GM19099 (cell line): ENCODE data around the gene JAG1.

Experiments
- POLR2A ChIP-seq: IDR thresholded peaks from 3 replicates; pipeline ENCODE4 v1.6.1; 2011; ENCODE audit warnings: low read depth; ENCODE audit not compliant: insufficient read length; ENCODE audit errors: extremely low read depth

Gene JAG1

DNA sequence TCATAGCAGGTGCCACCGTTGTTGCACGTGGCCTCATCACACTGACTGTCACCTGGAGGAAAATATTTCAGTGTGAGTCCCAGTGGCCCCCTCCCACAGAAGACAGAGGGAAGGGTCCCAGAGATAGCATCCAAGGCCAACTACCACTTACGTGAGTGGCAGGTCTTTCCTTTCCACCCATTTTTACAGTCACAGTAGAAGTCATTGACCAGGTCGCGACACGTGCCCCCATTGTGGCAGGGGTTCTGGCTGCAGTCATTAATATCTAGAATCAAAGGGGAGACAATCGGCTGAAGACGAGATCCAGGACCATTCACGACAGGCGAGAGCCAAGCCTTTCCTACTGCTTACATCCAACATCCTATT lies 28.6 kb downstream of the JAG1 start:
- no peak for TF ChIP-seq POLR2A

DNA sequence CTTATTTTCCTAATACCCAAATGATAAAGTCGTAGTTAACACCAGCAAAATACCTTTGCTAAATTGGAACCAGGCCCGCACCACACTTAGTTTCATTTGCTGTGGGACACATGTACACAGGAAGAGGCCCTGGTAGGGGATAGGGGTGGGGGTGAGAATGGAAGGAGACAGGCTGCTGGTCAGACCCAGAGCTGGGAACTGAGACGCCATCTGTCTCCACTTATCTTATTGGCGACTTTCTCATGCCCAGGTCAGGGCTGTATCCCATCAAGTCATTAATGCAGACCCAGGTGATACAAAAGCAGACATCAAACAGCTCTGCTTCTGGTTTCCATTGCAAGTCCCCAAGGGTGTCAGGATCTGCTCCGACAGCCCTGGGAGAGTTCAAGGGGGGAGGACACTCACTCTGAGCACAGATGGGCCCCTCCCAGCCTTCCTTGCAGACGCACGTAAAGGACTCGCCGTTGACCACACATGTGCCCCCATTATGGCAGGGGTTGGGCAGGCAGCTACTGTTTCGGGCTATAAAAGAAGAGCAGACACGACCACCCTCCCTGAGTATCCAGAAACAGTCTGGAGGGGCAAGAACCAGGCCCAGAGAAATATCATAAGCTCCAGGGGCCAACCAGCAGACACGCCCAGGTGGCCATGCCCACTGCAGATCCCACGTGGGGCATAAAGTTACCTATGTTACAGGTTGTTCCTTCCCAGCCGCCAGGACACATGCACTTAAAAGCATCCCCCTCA lies 29.2 kb downstream of the JAG1 start:
- TF ChIP-seq POLR2A, result no peak

DNA sequence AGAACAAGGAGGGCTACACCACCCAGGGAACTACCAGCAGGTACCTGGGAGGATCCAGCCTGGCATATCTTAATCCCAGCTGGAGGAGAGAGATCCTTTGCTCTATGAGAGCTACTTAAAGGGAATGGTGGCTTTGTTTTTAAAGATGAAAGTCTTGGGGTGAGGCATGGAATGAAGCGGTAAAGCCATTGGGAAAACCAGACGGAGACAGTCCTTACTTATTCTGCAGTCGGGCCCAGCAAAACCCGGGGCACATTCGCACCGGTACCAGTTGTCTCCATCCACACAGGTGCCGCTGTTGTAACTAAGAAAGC lies 30.3 kb downstream of the JAG1 start:
- no peak for TF ChIP-seq POLR2A

DNA sequence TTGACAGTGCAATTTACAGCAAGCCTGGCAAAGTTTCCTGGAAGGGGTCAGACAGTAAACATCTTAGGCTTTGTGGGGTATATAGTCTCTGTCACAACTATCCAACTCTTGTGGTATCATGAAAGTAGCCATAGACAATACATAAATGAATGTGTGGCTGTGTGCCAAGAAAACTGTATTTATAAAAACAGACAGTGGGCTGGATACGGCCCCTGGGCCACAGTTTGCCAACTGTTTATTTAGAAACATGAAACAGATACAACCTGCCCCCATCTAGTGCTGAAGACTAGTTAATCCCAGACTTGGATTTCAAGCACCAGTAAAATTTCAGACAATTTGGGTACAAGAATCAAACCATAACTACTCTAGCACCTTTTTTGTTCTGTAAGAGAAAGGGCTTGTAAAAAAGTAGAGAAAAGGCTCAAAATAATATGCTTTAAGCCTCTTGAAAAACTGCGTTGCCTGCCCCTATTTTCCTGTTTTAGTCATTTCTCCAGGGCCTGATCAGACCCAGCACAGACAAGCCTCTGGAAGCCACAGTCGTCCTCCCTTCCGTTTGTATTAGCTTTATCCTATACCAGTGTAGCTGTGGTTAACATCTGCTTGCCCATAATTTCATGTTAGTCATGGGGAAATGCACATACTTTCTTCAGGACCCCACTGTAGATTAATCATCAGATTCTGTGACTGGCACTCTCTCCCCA lies 30.8 kb downstream of the JAG1 start:
- no peak for TF ChIP-seq POLR2A

DNA sequence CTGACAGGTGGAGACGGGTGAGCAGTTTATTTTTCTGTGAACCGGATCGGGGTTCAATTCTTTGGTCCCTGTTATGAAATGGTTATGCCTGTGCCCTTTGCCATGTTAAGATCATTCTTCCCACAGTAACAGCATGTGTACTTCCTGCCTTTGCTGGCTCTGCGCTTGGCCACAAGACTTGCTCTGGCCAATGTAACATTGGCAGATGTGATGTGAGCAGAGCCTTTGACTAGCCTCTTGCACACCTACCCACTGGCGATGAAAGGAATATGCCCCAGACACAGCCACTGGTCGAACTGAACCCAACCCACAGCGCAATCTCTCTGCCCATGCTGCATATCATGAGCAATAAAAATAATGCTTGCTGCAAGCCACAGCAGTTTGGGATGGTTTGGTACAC lies 31.9 kb downstream of the JAG1 start:
- no peak for TF ChIP-seq POLR2A

DNA sequence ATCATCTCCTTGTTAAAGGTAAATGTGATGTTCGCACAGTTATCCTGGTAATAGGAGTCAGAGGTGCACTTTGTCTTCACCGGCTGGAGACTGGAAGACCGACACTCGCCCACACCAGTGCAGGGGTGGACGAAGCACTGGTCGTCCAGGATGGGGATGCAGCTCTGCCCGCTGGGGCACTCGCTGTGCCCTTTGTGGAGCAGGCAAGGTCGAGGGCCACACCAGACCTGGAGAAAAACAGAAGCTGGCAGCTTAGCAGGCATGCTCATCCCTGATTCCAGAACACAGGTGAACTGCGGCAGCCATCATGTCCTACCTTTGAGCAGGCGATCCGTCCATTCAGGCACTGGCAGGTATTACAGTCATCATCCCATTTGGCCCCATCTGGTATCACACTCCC lies 32.3 kb downstream of the JAG1 start:
- TF ChIP-seq POLR2A, result no peak

DNA sequence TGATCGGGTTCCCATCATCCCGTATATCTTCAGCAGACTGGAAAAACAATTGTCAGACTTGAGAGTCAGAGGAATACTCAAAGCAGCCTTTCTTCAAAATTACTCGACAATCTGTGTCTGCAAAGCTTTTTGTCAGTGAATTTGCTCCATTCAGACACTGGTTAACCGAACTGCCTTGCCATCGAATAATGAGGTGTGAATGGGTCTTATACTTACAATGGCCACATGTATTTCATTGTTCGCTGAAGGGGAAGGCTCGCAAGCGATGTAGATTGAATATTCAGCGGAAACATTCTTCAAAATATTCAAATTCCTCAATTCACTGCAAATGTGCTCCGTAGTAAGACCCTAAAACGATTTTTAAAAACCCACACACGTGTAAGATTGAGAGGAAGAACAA lies 32.9 kb downstream of the JAG1 start:
- TF ChIP-seq POLR2A, result no peak

DNA sequence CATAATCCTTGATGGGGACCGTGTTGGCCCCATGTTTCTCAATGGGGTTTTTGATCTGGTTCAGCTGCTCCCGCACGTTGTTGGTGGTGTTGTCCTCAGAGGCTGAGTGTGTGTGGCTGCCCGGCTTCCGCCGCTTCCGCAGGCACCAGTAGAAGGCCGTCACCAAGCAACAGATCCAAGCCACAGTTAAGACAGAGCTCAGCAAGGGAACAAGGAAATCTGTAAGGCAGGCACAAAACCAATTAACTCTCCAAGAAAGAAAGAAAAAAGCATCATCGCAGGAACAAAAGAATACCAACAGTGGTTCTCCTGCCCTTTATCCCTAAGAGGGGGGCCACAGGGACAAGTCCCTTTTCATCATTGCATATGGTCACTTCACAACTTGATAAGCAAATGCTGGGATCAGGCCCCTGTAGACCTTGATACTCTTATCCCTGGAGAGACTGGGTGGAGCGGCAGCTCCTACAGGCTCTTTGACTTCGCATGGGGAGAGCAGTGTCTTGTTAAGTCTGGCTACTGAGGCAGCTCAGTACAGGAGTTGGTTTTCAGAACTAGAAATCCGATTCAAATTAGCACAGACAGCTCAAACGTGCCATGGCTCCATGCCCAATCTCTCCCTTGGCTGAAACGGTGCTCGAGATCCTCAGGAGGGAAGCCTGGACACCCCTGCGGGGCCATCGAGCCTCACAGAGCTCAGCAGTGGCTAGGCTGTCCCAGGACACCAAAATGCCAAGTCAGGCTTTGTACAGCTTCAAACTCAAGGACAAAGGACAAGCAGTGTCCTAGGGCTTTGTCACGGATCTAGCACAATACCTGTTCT lies 33.9 kb downstream of the JAG1 start:
- TF ChIP-seq POLR2A, result no peak

DNA sequence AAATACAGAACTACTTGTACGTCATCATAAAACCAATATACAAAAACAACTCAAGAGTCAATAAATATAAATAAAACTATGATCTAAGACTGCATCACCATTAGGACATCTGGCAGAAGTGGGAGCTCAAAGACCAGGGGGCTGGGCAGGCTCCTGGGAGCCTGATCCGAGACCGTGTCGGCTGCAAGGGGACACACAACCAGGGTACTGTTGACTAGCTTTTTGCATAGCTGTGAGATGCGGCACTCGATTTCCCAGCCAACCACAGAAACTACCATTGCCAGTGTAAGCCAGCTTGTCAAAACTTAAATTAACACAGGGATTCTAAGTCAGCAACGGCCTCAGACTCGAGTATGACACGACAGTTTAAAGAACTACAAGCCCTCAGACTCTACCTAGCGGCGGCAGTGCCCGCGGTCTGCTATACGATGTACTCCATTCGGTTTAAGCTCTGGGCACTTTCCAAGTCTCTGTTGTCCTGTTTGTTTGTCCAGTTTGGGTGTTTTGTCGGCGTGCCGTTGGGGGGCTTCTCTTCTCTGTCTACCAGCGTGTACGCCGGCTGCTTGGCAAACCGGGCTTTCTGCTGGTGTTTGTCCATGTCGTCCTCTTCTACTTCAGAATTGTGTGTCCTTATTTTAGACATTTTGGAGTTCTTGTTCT lies 34.6 kb downstream of the JAG1 start:
- no peak for TF ChIP-seq POLR2A

DNA sequence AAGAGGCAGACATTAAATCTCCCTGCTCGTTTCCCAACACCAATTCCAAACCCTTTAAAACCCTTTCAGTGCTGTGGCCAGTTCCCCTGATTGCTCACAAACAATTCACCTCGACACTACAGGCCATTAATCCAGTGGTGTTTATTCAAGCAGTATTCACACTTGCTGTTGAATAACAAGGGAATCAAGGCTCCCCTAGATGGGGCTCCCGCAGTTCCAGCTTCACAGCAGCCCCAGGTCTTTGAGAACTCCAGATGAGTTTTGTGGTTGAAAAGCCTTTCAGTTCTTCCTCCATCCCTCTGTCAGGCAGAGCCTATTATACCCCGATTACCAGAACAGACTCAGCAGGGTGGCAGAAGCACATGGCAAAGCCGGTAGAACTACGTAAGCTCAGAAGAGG lies 36.2 kb downstream of the JAG1 start:
- no peak for TF ChIP-seq POLR2A

DNA sequence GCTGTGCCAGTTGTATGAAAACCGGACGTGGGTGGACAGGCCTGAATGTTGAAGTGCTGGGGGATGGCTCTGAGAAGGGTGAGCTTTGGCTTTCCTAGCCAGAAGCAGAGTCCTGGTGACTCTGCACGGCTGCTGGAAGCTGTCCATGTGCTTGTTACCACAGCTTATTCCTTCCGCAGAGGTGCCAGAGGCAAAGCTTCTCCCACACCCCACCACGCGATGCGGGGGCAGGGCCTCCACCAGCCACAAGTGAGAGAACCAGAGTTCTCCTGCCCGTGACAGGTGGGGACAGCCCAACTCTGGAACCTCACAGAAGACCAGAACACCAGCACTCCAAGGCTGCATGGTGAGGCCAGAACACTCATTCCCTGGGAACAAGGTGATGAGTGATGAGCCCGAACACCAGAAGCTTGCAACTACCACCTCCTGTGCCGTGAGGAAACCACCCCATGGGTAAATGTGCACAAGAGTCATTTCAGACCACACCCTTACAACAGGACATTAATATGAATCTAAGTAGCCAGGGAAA lies 36.7 kb downstream of the JAG1 start:
- TF ChIP-seq POLR2A, result no peak

DNA sequence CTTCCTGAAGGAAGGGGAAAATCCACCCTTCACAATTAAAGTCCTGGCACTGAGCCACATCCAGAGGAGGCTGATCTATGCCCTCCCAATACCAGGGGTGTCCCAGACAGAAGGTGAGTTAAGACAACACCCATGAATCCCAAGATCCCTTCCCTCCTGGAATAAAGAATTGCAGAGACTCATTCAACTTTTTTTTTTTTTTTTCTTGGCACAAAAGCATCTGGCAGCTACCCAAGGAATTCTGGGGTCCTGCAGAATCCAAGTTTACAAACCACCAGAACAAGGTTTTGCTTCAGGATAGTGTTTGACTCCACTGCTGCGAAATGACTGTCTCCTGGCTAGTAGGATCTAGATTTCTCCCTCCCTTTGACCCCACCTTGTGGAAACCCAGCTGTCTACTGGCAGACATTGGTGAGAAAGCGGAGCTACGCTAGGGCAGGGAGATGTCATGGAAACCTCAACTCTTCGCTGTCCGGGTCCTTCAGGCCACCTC lies 37.4 kb downstream of the JAG1 start:
- no peak for TF ChIP-seq POLR2A

DNA sequence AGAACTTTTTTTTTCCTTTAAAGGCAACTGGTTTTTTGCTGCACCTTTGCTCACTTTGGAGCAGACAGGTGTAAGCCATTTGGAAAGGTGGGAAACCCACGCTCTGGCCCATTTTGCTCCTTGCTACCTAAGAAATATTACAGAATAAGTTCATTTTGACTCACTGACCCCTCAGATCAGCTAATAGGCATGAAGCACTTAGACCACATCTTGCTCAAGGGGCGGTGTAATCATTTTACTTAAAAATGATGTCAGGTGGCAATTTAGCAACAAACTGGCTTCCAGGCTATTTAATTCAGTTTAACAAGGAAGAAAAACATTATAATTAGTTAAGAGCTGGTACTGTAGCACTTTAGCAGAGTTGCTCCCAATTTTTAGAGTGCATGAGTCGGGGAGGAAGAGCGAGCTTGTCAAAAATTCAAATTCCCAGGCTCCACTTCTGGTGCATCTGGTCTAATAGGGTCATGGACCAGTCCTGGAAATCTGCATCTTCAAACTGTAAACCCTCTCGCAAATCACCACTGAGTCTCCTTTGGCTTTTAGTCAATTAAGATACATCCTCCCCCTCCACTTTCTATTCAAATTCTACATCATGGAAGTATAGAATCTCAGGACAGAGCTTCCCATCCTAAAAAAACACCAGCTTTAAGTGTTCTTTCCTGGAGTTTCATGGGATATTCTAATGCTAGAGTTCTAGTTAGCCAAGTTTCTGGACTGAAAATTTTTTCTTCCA lies 38.2 kb downstream of the JAG1 start:
- TF ChIP-seq POLR2A, result no peak

DNA sequence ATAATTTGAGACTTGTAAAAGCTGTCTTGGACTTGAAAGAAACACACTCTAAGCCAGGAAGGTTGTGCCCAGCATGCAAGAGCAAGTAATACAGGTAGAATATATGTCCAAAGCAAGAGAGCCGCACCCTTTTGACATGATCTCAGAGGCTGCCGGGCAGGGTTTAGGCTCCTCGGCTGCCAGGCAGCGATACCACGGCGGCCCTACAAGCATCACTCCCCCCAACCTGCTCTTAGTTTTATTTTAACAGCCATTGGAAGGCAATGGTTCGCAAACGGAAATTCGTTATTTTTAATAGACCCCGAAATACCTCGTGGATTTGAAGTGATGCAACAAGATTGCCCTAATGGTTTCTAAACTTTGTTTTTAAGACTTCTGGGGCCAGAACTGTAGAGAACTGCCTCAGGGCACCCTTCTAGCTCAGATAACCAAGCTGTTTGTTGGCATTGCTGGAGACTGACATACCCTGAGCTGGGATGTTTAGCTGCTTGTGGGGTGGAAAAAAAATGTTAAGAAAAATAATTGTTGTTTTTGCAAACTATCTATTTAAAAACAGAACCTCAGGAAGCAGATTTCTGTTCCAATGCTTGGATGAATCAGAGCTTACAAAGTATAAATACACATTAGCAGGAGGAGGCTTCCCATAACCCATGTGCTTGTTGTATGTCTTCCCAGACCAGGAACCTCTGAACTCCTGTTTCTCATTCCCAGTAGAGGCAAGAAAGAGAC lies 39.0 kb downstream of the JAG1 start:
- no peak for TF ChIP-seq POLR2A

DNA sequence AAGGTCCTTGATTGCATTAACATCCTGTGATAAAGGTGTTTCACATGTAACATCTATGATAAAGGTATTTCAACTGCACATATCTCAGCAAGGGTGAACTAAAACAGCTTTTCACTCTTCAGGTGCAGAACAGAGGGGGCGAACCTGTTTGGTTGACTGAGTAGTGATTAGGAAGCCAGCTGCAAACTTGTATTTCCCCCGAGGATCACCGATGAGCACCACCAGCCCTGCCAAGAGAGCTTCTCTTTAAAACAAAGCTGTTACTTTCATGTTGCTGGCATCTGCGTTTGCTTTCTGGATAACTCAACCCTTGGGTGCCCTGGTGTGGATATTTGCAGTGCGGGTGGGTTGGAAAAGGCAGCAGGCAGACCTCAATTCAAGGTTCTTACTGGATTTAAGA lies 39.6 kb downstream of the JAG1 start:
- TF ChIP-seq POLR2A, result no peak
